ENCODE data around the gene EIF2B5.

- TF ChIP-seq POLR2AphosphoS5 (IDR thresholded peaks at IDR 0.05; ENCODE audit: borderline replicate concordance, low read depth, low read length) (no peak), EZH2 (IDR thresholded peaks at IDR 0.05) (no peak)
Observed at GRCh38 chr3:184126006-184126405, 9.2 kb upstream of the EIF2B5 start.
